ENCODE results near the gene USP2.

USP2 gene

DNA sequence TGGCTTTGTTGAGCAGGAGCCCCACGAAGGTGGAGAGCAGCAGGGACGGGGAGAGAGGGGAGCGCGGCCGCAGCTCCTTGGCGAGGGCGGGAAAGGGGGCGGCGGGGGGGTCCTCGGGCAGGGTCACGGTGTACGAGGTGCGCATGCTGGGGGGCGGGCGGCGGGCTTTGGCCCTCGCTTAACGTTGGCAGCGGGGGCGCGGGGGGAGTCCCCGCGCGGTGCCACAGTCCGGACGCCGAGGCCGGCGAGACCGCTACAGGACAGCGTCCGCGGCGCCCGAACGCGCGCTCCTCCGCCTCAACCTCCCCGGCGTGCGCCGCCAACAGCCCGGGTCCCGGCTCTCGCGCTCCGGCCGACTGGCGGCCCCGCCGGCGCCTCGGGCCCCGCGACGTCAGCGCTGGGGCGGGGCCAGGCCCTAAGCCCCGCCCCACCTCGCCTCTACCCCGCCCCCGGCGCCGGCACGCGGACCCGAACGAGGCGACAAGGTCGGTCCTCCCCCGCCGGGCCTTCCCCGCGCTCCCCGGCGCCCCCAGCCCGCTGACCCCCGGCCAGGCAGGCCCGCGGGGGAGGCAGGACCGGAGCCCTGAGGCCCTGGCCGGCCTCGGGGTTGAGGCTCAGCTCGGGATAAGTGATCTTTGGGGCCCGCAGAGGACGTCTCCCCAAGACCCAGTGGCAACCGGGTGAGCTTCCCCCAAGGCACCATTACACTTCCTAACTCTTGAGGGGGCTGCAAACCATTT, 17.5 kb downstream of the USP2 start:
- peak; percentile 62 for DNase-seq (ENCODE audit: low spot score)

DNA sequence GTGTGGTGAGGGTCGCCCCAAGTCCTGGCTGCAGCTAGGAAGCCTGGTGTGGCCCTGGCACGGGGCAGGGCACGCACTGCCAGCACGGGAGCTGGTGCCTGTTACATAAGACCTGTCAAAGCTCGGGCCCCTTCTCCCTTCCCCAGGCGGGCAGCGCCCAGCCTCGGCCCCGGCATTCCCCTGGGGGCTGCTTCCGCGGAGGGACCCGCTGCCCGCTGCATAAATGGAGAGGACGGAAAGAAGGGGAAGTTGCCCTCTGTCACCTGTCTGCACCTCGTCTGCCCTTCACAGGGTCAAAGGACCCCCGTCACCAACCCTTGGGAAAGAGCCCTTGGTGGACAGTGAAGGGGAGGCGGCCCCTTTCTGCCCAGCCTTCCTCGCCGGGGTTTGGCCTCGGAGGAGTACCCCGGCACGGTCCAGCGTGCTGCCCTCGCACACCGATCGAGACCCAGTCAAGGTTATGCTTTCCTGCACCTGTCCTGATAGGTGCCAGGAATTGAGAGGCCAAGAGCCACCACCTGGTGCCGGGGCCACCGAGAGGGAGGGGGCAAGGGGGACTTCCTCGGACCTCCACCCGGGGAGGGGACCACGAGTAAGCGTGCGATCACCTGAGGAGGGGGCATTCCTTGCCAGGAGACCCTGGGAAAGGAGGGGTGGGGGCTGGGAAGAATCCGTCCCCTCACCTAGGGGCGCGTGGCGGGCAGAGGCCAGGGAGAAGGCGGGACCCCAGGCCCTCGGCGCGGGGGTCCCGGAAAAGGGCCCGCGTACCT, 18.2 kb downstream of the USP2 start:
- DNase-seq (ENCODE audit: low spot score), result no peak

DNA sequence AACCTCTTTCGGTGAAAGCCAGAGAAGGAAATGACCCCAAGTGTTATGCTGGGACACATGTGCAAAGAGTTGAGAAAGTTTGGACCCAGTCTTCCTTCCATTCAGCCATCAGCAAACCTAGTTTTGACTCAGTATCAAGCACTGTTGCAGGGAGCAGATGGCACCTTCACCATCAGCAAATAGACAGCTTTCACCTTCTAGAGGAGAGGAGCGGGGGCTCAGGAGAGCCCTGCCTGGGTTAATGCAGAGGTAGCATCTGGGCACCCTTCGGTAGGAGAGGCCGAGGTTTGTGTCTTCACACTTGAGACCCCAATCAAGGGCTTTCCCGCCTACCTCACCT, 18.8 kb downstream of the USP2 start:
- no peak for DNase-seq (ENCODE audit: low spot score)

DNA sequence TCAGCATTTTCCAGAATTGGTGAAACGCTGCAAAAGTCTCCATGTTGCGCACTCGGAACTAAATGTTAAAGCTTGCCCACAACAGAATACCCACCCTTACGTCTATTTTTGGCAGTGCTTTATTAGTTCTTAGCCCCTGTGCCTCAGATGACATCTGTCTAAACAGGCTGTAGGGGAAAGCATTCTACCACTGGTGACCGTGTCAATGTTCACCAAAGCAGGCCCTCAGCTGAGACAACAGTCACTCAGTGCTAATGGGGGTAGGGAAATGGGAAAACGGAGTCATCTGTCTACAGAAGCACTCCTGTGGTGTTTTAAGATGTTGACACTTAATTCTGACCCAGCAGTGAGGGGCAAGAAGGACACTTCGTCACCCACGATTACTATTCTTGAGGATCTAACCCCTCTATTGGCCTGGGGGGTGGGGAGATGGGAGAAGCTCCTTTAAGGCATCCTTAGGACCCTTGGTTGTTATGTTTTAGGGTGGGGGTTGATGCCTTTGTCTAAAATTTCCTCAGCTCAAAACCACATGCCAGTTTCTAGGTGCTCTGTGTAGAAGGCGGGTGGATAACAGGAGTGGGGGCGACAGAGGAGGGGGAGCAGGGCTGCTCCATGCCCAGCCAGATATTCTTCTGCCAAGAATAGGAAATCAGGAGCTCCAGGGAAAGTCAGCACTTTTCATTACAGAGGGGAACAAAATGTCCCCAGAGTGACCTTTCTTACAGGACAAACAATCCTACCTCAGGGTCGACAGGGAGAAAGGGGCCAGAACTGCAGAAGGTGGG, 19.4 kb downstream of the USP2 start:
- DNase-seq (ENCODE audit: low spot score), result peak; percentile 32

DNA sequence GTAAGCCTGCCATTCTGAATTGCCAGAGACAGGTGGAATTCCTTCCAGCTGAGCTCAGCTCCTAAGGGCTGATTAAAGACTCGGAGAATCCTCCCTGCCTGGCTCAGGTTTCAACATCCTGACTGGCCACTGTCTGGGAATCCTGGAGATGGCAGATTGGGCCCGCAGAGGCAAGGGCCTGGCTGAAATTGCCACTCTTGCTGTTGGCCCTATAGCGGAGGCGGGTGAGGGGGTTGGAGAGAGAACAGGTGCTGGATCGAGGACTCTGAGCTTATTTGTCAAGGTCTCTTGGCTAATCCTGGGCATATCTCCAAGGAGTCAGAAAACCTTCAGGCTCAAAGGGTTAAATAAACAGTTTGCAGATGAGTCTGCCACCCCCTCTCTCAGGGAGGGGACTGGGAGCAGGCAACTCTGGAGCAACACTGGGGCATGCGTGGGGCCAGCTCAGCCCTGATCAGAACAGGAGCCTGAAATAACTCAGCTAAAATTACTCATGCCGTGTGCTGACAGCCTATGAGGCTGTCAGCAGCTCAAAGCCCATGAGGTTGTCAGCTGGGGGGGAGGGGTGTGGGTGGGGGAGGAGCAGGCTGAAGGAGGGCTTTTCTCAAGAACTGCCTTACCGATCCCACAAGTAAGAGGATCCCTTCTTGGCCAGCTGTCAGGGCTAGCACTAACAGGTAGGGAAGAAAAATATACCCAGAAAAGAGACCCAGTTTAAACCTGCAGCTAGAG, 20.3 kb downstream of the USP2 start:
- DNase-seq (ENCODE audit: low spot score), result peak; percentile 95

DNA sequence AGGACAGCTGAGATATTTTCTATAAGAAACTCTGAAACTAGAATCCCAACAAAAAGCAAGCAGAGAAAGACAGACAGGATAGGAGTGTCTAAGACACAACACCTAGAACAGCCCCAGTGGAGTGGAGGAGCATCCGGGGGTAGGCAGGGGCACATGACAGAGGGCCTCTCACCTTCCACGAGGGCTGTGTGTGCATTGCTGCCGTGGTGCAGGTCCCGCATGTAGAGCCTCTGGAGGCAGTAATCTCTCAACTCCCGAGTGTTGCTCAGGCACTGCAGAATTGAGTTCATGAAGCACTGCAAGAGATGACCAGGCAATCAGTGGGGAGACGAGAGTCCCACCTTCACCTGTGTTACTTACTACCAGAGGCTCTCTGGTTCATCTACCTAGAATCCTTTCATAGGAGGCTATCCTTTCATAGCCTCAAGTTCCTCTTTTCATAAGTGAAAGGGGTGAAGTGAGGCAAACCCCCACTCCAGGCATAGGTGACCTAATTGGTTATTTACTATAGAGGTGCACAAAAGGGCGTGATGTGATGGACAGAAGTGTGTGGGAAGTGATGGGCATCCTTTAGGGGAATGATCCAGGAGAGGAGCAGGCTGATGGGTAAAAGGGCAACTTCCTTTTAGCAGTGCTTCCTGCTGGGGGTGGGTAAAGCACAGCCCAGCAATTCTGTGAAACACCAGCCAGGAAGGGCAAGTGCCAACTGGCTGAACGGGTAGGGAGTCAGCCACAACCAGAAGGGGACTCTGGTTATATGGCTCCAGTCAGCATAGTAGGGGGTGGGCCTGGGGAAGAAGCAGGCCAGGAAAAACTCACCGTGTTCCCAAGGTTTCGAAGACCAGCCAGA, 21.9 kb downstream of the USP2 start:
- peak; percentile 50 for DNase-seq (ENCODE audit: low spot score)

DNA sequence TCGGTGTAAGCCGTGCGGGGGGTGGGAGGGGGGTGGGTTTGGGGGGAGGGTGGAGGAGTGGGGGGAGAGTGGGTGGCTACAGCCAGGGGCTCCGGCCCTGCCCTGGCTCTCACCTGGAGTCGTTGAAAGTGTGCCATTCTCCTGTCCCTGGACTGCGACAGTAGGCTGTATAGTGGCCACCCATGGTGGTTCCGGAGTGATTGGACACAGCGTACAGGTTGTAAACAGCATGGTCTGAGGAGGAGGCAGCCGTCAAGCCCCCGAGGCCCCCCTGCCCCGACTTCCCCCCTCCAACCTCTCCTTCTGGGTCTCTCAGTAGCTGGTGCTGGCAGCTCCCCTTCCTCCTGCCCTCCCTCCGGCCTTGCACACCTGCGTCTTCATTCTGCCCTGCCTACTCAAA, 24.4 kb downstream of the USP2 start:
- DNase-seq (ENCODE audit: low spot score), result no peak

DNA sequence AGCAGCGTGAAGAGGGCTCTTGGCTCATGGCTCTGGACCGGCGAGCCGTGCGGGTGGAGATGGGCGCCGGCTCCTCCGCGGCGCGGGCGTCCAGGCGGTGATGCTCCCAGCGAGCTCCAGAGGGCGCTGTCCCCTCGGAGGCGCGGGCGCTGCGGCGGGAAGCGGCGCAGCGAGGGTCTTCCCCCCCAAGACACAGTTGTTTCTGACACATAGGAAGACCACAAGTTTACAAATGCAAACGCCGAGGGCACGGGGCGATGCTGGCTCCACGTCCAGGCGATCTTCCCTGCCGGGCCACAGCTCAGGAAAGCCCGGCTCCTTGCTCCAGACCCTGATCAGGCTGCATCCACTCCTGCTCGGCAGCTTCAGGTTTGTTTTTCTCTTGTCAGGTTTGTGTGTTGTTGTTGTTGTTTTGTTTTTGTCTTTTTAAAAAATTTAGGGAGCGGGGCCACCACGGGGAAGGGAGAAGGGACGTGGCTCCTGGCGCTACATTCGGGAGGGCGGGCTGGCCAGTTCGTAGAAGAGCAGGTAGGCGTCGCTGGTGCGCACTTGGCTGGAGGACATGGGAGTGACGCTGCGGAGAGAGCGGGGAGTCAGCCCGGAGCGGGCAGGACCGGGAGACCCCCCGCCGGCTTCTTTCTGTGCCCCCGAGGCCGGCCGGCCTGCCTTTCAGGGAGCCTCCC, 25.0 kb downstream of the USP2 start:
- peak; percentile 71 for DNase-seq (ENCODE audit: low spot score)

DNA sequence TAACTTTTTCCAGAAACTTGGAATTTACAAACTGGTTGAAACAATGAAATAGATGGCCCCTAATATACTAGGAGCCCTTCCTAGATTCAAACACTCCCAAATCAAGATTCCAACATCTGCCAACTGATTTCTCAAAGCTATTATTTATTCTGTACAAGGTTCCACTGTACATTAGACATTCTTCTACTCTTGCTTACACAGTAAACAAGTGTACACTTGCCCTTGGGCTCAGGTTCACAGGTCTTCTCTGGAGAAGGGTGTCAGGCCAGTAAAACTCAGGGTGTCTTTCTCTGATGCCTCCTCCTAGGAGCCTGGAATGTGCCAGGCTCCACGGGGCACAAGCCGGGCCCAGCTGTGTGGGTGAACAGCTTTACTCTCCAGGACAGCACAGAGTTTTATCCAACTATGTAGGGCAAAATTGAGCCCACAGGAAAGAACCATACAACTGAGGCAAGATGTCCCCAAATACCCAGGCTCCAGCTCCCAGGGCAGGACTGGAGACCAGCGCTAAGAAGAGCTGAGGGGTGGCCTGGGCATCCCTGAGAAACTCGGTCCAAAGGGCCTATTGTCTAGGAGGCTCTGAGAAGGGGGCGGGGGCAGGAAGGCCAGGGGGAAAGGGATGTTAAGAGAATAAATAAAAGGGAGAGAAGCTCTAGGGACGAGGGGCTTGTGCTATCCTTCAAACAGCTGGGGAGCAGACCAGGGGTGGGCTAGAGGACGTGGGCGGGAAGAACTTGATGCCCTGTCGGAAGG, 26.2 kb downstream of the USP2 start:
- DNase-seq (ENCODE audit: low spot score), result no peak

DNA sequence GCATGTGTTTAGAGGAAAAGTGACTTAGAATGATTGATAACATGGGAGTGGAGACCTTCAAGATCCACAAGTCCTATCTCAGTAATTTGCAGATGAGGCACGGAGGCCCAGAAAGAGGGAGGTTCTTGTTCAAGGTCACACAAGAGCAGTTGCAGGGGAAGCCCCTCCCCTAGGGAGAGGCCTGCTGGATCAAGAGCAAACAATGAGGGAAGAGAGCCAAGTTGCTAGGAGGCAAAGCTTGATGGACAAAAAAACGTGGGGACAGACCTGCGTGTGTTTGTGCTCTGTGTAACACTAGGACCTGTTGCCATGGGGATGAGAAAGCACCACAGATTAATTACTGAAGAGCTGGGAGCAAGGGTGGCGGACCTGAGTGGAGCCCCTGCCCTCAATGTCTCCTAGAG, 28.6 kb downstream of the USP2 start:
- peak; percentile 37 for DNase-seq (ENCODE audit: low spot score)

DNA sequence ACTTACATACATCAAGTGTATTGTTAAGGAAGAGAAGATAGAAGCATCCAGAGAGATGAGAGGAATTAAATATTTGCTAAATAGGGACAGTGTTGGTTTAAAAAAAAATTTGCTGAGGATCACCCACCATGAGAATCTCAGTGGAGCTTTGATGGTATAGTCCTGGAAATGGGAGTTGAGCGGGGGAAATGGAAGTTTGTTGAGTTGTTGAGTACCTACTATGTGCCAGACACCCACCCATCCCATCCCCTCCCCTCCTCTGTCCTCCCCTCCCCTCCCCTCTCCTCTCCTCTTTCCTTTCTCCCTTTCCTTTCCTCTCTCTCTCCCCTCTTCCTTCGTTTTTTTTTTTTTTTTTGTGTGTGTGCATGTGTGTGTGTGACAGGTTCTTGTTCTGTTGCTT, 30.3 kb downstream of the USP2 start:
- DNase-seq (ENCODE audit: low spot score), result no peak

DNA sequence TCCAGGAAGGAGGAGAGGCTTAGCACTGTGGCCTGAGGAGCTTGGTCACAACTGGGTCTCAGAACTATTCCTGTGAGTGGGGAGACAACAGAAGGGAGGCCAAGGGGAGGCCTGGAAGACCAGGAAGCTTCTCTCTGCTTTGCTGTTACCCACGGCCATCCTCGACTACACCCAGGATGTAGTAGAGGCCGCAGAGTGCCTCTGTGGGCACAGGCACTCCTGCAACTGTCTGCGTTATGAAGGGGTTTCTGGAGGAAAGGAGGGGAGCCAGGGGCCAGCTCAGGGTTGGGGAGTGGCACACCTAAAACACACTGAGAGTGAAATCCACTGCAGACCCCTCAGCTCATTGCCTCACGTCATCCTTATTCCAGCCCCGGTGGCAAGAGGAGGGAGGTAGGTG, 31.2 kb downstream of the USP2 start:
- no peak for DNase-seq (ENCODE audit: low spot score)

DNA sequence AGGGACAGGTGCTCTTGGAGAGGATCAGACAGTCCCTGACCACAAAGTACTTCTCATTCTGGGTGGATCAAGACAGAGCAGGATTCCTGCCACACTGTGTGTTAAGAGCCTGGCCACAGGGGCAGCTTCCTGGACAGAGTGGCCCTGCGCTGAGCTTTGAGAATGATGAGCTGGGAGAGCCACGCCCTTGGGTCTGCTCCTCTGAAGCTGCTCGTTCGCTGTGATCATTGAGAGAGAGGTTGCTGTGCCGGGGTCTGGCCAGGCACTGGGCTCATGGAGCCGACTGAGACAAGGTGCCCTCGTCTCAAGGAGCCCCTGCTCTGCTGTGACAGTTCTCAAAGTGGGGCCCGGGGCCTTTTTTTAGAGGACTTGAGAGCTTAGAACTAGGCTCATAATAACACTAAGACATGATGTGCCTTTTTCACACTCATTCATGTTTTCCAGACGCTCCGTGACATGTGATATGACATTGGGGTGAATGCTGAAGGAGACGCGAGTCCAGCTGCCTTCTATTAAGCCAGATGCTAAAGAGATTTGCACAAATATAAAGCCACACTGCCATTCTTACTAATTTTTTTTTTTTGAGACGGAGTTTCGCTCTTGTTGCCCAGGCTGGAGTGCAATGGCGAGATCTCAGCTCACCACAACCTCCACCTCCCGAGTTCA, 33.4 kb downstream of the USP2 start:
- DNase-seq (ENCODE audit: low spot score), result no peak

DNA sequence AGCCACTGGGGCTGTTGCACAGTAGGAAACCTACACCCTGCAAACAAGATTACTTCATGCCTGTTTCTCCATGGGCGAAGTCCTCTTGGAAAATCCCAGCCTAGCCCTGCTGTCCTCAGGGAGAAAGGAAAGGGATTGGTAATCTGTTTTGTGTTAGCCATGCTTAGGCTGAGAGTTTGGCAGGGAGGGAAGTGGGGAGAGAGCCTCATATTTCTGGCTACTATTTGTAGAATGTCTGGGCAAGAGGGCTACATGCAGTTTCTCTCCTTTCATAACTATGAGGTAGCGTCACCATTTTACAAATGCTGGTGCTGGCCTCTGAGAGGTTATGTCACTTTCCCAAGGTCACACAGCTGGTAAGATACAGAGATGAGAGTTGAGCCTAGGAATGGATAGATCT, 34.2 kb downstream of the USP2 start:
- DNase-seq (ENCODE audit: low spot score), result no peak

DNA sequence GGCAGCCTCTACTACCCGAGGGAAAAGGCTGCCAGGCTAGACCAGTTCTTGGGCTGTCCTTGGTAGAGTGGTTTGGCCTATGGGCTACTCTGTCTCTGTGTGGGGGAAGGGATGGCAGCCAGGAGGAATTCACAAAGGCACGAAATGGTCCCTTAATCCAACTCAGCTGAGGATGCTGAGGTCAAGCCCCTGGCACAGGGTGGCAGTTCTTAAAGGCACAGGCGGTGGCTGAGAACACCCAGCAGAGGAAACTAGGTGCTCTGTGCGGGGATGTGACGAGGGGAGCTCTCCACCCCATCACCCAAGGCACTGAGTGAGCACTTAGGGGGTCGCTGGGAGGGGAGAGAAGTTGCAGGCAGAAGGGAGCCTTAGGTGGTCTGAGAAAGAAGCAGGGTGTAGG, 34.9 kb downstream of the USP2 start, which contains the start of gene MFRP:
Gene MFRP (minus strand): TSS at position 101 of the 400 bp plus-strand sequence. CDS start 192 bp downstream, outside the sequence.
- DNase-seq (ENCODE audit: low spot score), result no peak

DNA sequence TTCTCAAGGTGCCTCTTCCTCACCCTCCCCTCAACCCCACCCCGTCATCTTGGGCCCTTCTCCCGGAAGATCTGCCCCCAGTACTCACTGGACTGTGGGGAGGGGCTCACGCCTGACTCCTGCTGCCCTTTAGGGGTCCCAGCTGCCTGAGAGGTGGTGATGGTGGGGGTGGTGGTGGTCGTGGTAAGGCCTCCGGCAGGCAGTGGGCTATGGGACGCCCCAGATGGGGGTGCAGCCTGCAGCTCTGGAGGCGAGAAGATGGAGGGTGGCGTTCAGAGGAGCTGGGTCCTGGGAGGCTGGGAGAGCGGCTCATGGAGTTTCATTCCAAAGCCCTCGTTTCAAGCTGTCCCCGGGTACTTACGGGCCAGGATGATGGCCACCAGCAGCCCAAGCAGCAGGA, 35.8 kb downstream of the USP2 start:
- no peak for DNase-seq (ENCODE audit: low spot score)

DNA sequence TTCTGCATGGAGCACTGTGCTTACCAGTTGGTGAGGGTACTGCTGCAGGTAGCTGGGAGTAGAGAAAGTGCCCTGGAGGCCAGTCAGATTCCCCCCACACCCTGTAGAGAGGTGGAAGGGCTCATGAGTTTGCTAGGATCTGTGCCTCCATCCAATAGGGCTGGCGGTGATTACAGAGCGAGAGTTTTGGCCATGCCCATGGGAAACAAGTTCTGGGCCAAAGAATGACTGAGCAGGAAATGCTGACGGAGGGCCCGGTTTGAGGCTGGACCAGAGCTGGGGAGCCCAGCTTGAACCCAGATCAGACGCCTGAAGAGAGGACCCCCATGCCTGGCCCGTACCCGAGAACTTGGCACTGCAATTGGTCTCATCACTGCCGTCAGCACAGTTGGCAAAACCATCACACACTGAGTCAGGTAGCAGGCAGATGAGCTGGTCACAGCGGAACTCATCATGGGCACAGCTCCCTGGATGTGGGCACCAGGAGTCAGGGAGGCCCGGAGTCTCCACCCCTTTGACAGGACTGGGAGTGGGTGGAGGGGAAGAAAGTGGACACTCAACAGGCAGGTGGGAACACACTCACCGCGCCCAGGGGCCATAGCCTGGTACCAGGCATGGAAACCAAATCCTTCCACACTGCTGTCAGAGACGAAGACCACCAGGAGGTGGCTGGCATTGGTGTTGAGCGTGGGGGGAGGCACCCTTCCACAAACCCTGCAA, 37.0 kb downstream of the USP2 start:
- DNase-seq (ENCODE audit: low spot score), result no peak

DNA sequence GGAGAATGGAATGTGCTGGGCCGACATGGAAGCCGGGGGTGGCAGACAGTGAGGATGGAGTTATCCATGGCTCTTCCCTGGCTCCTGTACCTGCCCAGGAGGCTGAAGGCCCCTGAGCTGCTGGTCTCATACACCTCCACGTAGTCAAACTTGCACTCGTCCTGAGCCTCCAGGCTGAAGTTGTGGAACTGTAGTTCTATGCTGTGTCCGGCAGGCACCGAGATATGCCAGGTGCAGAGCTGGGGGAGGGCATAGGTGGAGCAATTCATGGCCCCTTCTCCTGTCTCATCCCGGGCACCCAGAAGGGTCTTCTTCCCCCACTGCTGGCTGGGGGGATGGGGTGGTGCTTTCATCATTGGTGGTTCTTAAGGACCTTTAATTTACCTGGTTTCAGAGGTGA, 37.8 kb downstream of the USP2 start:
- DNase-seq (ENCODE audit: low spot score), result no peak

Measured in kidney tubule cell (primary cell).